Measurements from ENCODE around the gene CASZ1.
A peak's percentile ranks its signal among the peaks of the same experiment; 100 is the strongest.

DNA sequence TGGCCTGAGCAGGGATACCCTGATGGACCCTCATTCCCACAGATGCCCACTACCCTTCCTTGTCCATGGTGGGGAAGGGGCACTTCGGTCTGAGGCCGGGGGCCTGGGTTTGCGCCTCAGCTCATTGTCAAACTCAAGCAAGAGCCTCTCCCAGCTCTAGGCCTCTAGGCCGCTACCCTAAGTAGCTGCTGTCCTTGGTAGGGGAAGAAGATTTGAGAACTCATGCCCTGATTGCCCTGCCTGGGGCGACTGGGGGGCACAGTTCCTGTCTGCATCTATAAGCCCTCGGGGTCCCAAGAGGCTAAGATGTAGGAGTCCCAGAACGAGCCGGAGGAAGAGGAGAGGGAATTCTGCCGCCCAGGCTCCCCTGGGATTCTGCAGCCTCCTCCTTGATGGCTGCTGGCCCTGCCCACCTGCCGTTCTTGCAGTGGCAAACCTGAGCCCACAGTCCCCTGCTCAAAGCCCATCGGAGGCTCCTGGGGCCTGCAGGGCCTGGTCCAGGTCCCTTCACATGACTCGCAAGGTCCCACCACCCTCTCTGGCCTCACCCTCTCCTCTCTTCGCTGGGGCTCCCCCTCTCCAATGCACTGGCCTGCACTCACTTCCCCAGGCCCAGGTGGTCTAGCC lies 20.4 kb upstream of the CASZ1 start:
- TF ChIP-seq, protein P1, sequence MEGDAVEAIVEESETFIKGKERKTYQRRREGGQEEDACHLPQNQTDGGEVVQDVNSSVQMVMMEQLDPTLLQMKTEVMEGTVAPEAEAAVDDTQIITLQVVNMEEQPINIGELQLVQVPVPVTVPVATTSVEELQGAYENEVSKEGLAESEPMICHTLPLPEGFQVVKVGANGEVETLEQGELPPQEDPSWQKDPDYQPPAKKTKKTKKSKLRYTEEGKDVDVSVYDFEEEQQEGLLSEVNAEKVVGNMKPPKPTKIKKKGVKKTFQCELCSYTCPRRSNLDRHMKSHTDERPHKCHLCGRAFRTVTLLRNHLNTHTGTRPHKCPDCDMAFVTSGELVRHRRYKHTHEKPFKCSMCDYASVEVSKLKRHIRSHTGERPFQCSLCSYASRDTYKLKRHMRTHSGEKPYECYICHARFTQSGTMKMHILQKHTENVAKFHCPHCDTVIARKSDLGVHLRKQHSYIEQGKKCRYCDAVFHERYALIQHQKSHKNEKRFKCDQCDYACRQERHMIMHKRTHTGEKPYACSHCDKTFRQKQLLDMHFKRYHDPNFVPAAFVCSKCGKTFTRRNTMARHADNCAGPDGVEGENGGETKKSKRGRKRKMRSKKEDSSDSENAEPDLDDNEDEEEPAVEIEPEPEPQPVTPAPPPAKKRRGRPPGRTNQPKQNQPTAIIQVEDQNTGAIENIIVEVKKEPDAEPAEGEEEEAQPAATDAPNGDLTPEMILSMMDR (IDR thresholded peaks at IDR 0.05), result no peak
- TF ChIP-seq, protein P2, sequence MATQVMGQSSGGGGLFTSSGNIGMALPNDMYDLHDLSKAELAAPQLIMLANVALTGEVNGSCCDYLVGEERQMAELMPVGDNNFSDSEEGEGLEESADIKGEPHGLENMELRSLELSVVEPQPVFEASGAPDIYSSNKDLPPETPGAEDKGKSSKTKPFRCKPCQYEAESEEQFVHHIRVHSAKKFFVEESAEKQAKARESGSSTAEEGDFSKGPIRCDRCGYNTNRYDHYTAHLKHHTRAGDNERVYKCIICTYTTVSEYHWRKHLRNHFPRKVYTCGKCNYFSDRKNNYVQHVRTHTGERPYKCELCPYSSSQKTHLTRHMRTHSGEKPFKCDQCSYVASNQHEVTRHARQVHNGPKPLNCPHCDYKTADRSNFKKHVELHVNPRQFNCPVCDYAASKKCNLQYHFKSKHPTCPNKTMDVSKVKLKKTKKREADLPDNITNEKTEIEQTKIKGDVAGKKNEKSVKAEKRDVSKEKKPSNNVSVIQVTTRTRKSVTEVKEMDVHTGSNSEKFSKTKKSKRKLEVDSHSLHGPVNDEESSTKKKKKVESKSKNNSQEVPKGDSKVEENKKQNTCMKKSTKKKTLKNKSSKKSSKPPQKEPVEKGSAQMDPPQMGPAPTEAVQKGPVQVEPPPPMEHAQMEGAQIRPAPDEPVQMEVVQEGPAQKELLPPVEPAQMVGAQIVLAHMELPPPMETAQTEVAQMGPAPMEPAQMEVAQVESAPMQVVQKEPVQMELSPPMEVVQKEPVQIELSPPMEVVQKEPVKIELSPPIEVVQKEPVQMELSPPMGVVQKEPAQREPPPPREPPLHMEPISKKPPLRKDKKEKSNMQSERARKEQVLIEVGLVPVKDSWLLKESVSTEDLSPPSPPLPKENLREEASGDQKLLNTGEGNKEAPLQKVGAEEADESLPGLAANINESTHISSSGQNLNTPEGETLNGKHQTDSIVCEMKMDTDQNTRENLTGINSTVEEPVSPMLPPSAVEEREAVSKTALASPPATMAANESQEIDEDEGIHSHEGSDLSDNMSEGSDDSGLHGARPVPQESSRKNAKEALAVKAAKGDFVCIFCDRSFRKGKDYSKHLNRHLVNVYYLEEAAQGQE (IDR thresholded peaks at IDR 0.05; ENCODE audit: insufficient read depth in 1 of 2, low read depth in 2 of 2, low read length in 1 of 2), result peak in 1 of 2 experiments; percentile 66; a peak in 2 of 4 replicates
- no peak for TF ChIP-seq POLR2AphosphoS5 (IDR thresholded peaks at IDR 0.05; ENCODE audit: low read depth, low read length)

All from Panc1 (cell line).